ENCODE measurements around the gene MRPL18. TPM values are rescaled to one million over a fixed set of nuclear protein-coding genes. Genes with fewer than 3 reads are reported as not detected.
A peak's percentile ranks its signal among the peaks of the same experiment; 100 is the strongest.

Gene MRPL18
- total RNA-seq, 1 donor from 2014 or later = 36.5 TPM

GRCh38 chr6:159833556-159833955, 43.3 kb downstream of the MRPL18 start:
- intact Hi-C loops (cut with DNase I) = no loop called here
- no peak for DNase-seq (ENCODE audit: low spot score)
- ATAC-seq = no peak

GRCh38 chr6:159833997-159834603, 43.8 kb downstream of the MRPL18 start:
- intact Hi-C loops (cut with DNase I) = no loop called here
- no peak for DNase-seq (ENCODE audit: low spot score)
- no peak for ATAC-seq

GRCh38 chr6:159836718-159837490, 46.6 kb downstream of the MRPL18 start:
- DNase-seq (ENCODE audit: low spot score) = no peak
- intact Hi-C loops (cut with DNase I) = no loop called here
- ATAC-seq = peak; percentile 52

- ATAC-seq (no peak), DNase-seq (ENCODE audit: low spot score) (no peak)
- intact Hi-C loops (cut with DNase I) = no loop called here
Measured at GRCh38 chr6:159837511-159837910, 47.2 kb downstream of the MRPL18 start.

- intact Hi-C loops (cut with DNase I) = no loop called here
- ATAC-seq (no peak), DNase-seq (ENCODE audit: low spot score) (no peak)
Measured at GRCh38 chr6:159838020-159838744, 47.9 kb downstream of the MRPL18 start.

- DNase-seq (ENCODE audit: low spot score) (no peak), ATAC-seq (no peak)
- intact Hi-C loops (cut with DNase I) = no loop called here
Measured at GRCh38 chr6:159842035-159842434, 51.8 kb downstream of the MRPL18 start.

GRCh38 chr6:159844737-159845645, 54.7 kb downstream of the MRPL18 start:
- intact Hi-C loops (cut with DNase I) = no loop called here
- ATAC-seq = no peak
- DNase-seq (ENCODE audit: low spot score) = no peak

Other genes with a start within 250 kb of the MRPL18 start
- gene SOD2, start 97.2 kb upstream of the MRPL18 start, total RNA-seq = 370 TPM
- gene WTAP, start 63.0 kb upstream of the MRPL18 start, total RNA-seq = 88.0 TPM
- 55.3 TPM for gene ACAT2, start 28.4 kb upstream of the MRPL18 start, total RNA-seq
- 107 TPM for gene TCP1, start 865 bp upstream of the MRPL18 start, total RNA-seq
- not detected for gene PNLDC1, start 9.8 kb downstream of the MRPL18 start, total RNA-seq
- not detected for gene MAS1, start 100.5 kb downstream of the MRPL18 start, total RNA-seq
- 71.7 TPM for gene IGF2R, start 178.6 kb downstream of the MRPL18 start, total RNA-seq

Measured in sciatic nerve (tissue), 2 donors.